CD4-positive, alpha-beta T cell (primary cell): Measurements from ENCODE around the gene FKTN. TPM values are rescaled to one million over a fixed set of nuclear protein-coding genes. Genes with fewer than 3 reads are reported as not detected.
"Not testable (repeated sequence)": the region's sequence is repeated elsewhere in the genome, so short reads cannot be mapped to it uniquely, and the experiment has no call there.

Experiments
- ATAC-seq: fragments of 200-7000 bp; cut with Tn5 transposase; one replicate; pipeline ENCODE4 v1.10.0; 2022; ENCODE audit warnings: mild to moderate bottlenecking; ENCODE audit not compliant: poor library complexity
- CTCF ChIA-PET: fragments of 350-600 bp; sonication (Branson Sonifier 250); formaldehyde crosslinking; loops from one replicate; lab custom pipeline; 2021; ENCODE audit warnings: antibody characterized with exemption, inconsistent platforms; lab: Charles Lee
- POLR2A ChIA-PET: fragments of 350-600 bp; sonication (Branson Sonifier 250); formaldehyde crosslinking; loops from one replicate; lab custom pipeline; 2021; ENCODE audit warnings: antibody characterized with exemption, inconsistent platforms; lab: Charles Lee
- DNase-seq, 14 experiments: peaks; one replicate each; pipeline ENCODE4 v3.0.0-alpha.2; 2013 to 2020; ENCODE audit warnings: mixed read lengths in 2 of 14
- H3K27ac ChIP-seq, 2 donors: one replicate each; pipeline versions ENCODE4 v1.5.1 to v1.7.0; 2013; ENCODE audit warnings: low read length in 2 of 2, low read depth in 1 of 2, mild to moderate bottlenecking in 1 of 2
- H3K27me3 ChIP-seq, 2 experiments: 1 replicate in 1 of 2; 2 replicates in 1 of 2; pipeline versions ENCODE4 v1.6.1 to v1.7.0; 2013; ENCODE audit warnings: low read length in 2 of 2, control low read depth in 1 of 2, mild to moderate bottlenecking in 1 of 2, moderate library complexity in 1 of 2; ENCODE audit not compliant: insufficient read depth in 2 of 2, control insufficient read depth in 1 of 2
- H3K36me3 ChIP-seq: one replicate; pipeline ENCODE4 v1.6.1; 2013; ENCODE audit warnings: low read length, control low read depth; ENCODE audit not compliant: insufficient read depth
- H3K4me1 ChIP-seq: one replicate; pipeline ENCODE4 v1.6.1; 2013; ENCODE audit warnings: low read length, control low read depth; ENCODE audit not compliant: insufficient read depth
- H3K4me3 ChIP-seq: one replicate; pipeline ENCODE4 v1.5.1; 2013; ENCODE audit warnings: mild to moderate bottlenecking, low read length, moderate library complexity
- H3K9me3 ChIP-seq, 2 experiments: 1 replicate in 1 of 2; 2 replicates in 1 of 2; pipeline versions ENCODE4 v1.6.1 to v1.7.0; 2013; ENCODE audit warnings: low read length in 2 of 2, mild to moderate bottlenecking in 2 of 2, control low read depth in 1 of 2, moderate library complexity in 1 of 2; ENCODE audit not compliant: control insufficient read depth in 1 of 2, insufficient read depth in 1 of 2
- H3K27ac Mint-ChIP-seq: one replicate; pipeline ENCODE4 v1.8.0; 2020; ENCODE audit warnings: mixed read lengths
- H3K27me3 Mint-ChIP-seq: one replicate; pipeline ENCODE4 v1.8.0; 2021; ENCODE audit warnings: mixed read lengths
- H3K36me3 Mint-ChIP-seq: one replicate; pipeline ENCODE4 v1.8.0; 2021; ENCODE audit warnings: low read depth, mixed read lengths
- H3K4me1 Mint-ChIP-seq: one replicate; pipeline ENCODE4 v1.8.0; 2021; ENCODE audit warnings: low read depth, mixed read lengths
- H3K4me3 Mint-ChIP-seq: one replicate; pipeline ENCODE4 v1.8.0; 2020; ENCODE audit warnings: mild to moderate bottlenecking, mixed read lengths
- H3K9me3 Mint-ChIP-seq: one replicate; pipeline ENCODE4 v1.8.0; 2020; ENCODE audit warnings: mixed read lengths
- CTCF ChIP-seq: fragments of 200-600 bp; IDR thresholded peaks from one replicate; pipeline ENCODE4 v1.8.0; 2022; ENCODE audit warnings: antibody characterized with exemption, mild to moderate bottlenecking
- intact Hi-C, 2 experiments: fragments of 100-400 bp; cut with DNase I in 1 of 2; cut with micrococcal nuclease in 1 of 2; formaldehyde crosslinking; loops; one replicate each; pipeline versions ENCODE4 v1.15.1 to v1.9.0; 2023 to 2025; cut with DNase I, micrococcal nuclease
- total RNA-seq, 174 experiments: library from RNA in 2 of 174; stranded (reverse) in 2 of 174; gene quantifications; one replicate each; pipeline ENCODE4 v1.2.3 and lab custom pipeline; 2021 to 2026

FKTN gene
- total RNA-seq, 2 experiments from 2014 or later: 5.7 to 5.8 TPM

- no peak overlapping the region for H3K4me3 ChIP-seq
- DNase-seq (no peak), ATAC-seq (no peak)
- Mint-ChIP-seq H3K9me3 (no peaks in the 10 kb centered on the region), H3K36me3 (no peaks in the 10 kb centered on the region), H3K27ac (no peak overlapping the region), H3K27me3 (peaks cover 5% of the 10 kb centered on the region), H3K4me3 (no peak overlapping the region), H3K4me1 (no peaks in the 10 kb centered on the region)
- CTCF ChIA-PET: interaction anchor here (0.6 kb wide), 1 partner anchor 456 kb away, joined by 3 read pairs; no protein-coding TSS in a partner anchor
- no peak overlapping the region for H3K27ac ChIP-seq
- H3K9me3 ChIP-seq: no peaks in the 10 kb centered on the region
- POLR2A ChIA-PET: no interaction called here
- H3K36me3 ChIP-seq: no peaks in the 10 kb centered on the region
- intact Hi-C loops: no loop called here
- no peaks in the 10 kb centered on the region for H3K27me3 ChIP-seq
- TF ChIP-seq CTCF: no peak
- no peaks in the 10 kb centered on the region for H3K4me1 ChIP-seq
Observed at GRCh38 chr9:105511446-105511845, 46.5 kb upstream of the FKTN start.

- no peaks in the 10 kb centered on the region for H3K4me1 Mint-ChIP-seq
- H3K4me1 ChIP-seq: no peaks in the 10 kb centered on the region
- H3K9me3 Mint-ChIP-seq: no peaks in the 10 kb centered on the region
- no peak overlapping the region for H3K27ac Mint-ChIP-seq
- TF ChIP-seq CTCF: no peak
- H3K27ac ChIP-seq: no peak overlapping the region
- H3K4me3 Mint-ChIP-seq: no peak overlapping the region
- no peak overlapping the region for H3K4me3 ChIP-seq
- POLR2A ChIA-PET: no interaction called here
- H3K36me3 ChIP-seq: no peaks in the 10 kb centered on the region
- no peaks in the 10 kb centered on the region for H3K9me3 ChIP-seq
- no peak for ATAC-seq
- peaks cover 5% of the 10 kb centered on the region for H3K27me3 Mint-ChIP-seq
- DNase-seq: no peak
- intact Hi-C loops: no loop called here
- CTCF ChIA-PET: interaction anchor here (0.7 kb wide), 1 partner anchor 81 kb away, joined by 3 read pairs; no protein-coding TSS in a partner anchor
- H3K27me3 ChIP-seq: no peaks in the 10 kb centered on the region
- no peaks in the 10 kb centered on the region for H3K36me3 Mint-ChIP-seq
Observed at GRCh38 chr9:105515811-105516413, 42.0 kb upstream of the FKTN start.

- H3K4me3 Mint-ChIP-seq, CTCF ChIA-PET: not testable (repeated sequence)
- DNase-seq: peak in 10 of 14 experiments; percentile 1 to 58 (median 12)
Observed at GRCh38 chr9:105519710-105520369, 38.1 kb upstream of the FKTN start.

GRCh38 chr9:105520992-105521391, 36.9 kb upstream of the FKTN start:
- H3K36me3 Mint-ChIP-seq, intact Hi-C loops, H3K27ac Mint-ChIP-seq, H3K36me3 ChIP-seq, H3K27me3 Mint-ChIP-seq, DNase-seq, ATAC-seq, POLR2A ChIA-PET, H3K27ac ChIP-seq, H3K4me1 ChIP-seq, H3K4me1 Mint-ChIP-seq, H3K27me3 ChIP-seq, H3K9me3 ChIP-seq, H3K4me3 Mint-ChIP-seq, CTCF ChIA-PET, H3K9me3 Mint-ChIP-seq, H3K4me3 ChIP-seq: not testable (repeated sequence)

More at GRCh38 chr9:105519710-105520369, 38.1 kb upstream of the FKTN start:
- H3K4me1 ChIP-seq, intact Hi-C loops, POLR2A ChIA-PET, H3K27me3 Mint-ChIP-seq, H3K4me1 Mint-ChIP-seq, H3K9me3 Mint-ChIP-seq, H3K36me3 Mint-ChIP-seq, H3K27ac Mint-ChIP-seq, H3K36me3 ChIP-seq, H3K27me3 ChIP-seq, H3K9me3 ChIP-seq, H3K27ac ChIP-seq: not testable (repeated sequence)
- peak; percentile 69 for ATAC-seq
- H3K4me3 ChIP-seq: peak overlapping the region; percentile 25

- H3K4me3 ChIP-seq, ATAC-seq, H3K36me3 Mint-ChIP-seq, CTCF ChIA-PET, H3K4me1 Mint-ChIP-seq, intact Hi-C loops, H3K9me3 ChIP-seq, H3K36me3 ChIP-seq, POLR2A ChIA-PET, H3K27ac ChIP-seq, H3K4me3 Mint-ChIP-seq, H3K27me3 Mint-ChIP-seq, DNase-seq, H3K9me3 Mint-ChIP-seq, H3K27ac Mint-ChIP-seq, H3K27me3 ChIP-seq, H3K4me1 ChIP-seq: not testable (repeated sequence)
Observed at GRCh38 chr9:105522618-105523385, 35.1 kb upstream of the FKTN start.
